ENCODE measurements around the gene KRTAP3-3.

DNA sequence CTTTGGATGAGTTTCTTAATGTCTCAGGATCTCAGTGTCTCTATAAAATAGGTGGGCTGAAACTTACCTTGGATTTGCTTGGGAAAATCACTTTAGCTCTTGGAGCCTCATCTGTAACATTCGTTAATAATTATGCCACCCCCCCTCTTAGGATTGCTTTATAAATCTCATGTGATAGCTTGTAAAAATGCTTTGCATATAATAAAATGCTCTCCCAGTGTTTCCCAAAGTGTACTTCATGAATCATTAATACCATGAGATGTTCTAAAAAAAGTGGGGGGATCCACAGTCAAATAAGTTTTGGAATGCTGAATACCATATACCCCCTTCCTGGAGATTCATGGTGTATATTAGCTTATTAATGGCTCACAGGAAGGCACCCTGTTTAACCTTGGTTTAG lies 32.4 kb downstream of the KRTAP3-3 start:
- TF ChIP-seq YY1 (IDR thresholded peaks at IDR 0.05; ENCODE audit: insufficient read depth, insufficient read length) (no peak), ZNF274 (IDR thresholded peaks at IDR 0.05; ENCODE audit: low read depth, low read length) (no peak), SUZ12 (IDR thresholded peaks at IDR 0.05; ENCODE audit: extremely low read depth, insufficient read depth, insufficient read length) (no peak)
